DMS53 treated with DMSO at 0.1 percent for 48 hours (cell line): Measurements from ENCODE around the gene AMTN.

Experiments used
- DNase-seq: peaks from one replicate; lab custom pipeline; 2025; ENCODE audit not compliant: unreplicated experiment; lab: John Stamatoyannopoulos, UW

The AMTN gene

GRCh38 chr4:70559924-70560323, 41.6 kb downstream of the AMTN start:
- DNase-seq: no peak

GRCh38 chr4:70564033-70564432, 45.7 kb downstream of the AMTN start:
- peak; percentile 81 for DNase-seq

GRCh38 chr4:70570796-70571195, 52.4 kb downstream of the AMTN start:
- no peak for DNase-seq

- no peak for DNase-seq
Observed at GRCh38 chr4:70571772-70572171, 53.4 kb downstream of the AMTN start.

GRCh38 chr4:70575964-70576363, 57.6 kb downstream of the AMTN start:
- DNase-seq: no peak

- peak; percentile 24 for DNase-seq
Observed at GRCh38 chr4:70577220-70577927, 59.0 kb downstream of the AMTN start.

GRCh38 chr4:70581980-70582379, 63.6 kb downstream of the AMTN start:
- no peak for DNase-seq
